WI38 (cell line): ENCODE results near the gene PIEZO1.
A peak's percentile ranks its signal among the peaks of the same experiment; 100 is the strongest.

Experiments used
- H3K4me3 ChIP-seq: 2 replicates; pipeline ENCODE4 v1.5.1; 2011; ENCODE audit warnings: low read depth, mild to moderate bottlenecking, control low read depth, low read length
- CTCF ChIP-seq: IDR thresholded peaks from 2 replicates; pipeline ENCODE4 v1.5.1; 2012; ENCODE audit warnings: low read depth, mild to moderate bottlenecking, control low read depth, low read length

Gene PIEZO1

GRCh38 chr16:88701581-88702370, 83.2 kb downstream of the PIEZO1 start:
- H3K4me3 ChIP-seq, result no peak overlapping the region
- TF ChIP-seq CTCF, result no peak

DNA sequence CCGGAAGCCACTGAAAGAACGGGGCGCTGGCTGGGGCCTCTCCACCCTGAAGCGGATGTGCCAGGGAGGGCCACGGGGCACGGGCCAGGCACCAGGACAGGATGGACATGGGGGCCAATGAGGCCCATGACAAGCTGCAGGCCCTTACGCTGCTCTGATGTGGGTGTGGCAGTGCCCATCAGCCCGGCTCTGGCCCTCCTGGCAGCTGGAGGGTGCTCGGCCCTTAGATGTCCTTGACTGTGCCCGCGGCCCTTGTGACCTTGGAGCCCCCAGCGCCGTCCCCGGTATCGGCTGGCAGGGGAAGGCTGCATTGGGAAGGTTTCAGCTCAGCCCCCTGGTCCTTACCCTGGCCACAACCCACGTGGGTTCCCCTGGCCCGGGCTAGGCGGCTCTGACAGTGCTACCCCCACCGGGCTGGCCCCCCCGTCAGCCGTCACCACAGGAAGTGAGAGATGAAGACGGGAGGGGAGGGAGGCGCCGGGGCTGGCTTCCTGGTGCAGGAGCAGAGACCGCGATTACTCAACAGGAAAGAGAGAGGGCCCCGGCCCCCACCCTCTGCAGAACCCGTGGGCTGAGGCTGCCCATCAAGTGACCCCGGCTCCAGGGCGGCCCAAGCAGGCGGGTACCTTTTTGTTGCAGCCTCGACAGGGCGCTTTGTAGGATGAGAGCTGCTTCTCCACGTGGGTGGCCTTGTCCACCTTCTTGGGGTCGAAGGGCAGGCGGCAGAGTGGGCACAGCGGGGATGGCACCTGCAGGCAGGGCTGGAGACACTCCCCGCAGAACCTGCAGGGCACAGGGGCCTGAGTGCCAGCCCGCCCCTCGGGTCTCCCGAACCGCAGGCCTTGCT, 84.2 kb downstream of the PIEZO1 start:
- no peak for TF ChIP-seq CTCF
- H3K4me3 ChIP-seq, result no peak overlapping the region

DNA sequence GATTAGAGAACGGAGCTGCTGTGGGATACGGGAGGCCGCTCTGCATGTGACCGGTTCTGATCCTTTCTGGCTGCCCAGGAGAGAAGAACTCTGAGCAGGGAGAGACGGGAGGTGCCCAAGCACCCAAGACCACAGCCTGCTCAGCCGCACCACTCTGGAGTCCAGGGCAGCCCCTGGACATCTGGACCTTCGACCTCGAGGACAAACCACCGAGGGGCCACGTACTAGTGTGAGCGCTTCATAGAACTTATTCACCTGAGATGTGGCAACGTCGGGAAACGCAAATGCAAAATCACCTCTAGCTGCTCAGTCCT, 84.7 kb downstream of the PIEZO1 start:
- no peak for TF ChIP-seq CTCF
- no peak overlapping the region for H3K4me3 ChIP-seq

GRCh38 chr16:88699180-88699579, 85.8 kb downstream of the PIEZO1 start:
- TF ChIP-seq CTCF, result no peak
- no peak overlapping the region for H3K4me3 ChIP-seq

DNA sequence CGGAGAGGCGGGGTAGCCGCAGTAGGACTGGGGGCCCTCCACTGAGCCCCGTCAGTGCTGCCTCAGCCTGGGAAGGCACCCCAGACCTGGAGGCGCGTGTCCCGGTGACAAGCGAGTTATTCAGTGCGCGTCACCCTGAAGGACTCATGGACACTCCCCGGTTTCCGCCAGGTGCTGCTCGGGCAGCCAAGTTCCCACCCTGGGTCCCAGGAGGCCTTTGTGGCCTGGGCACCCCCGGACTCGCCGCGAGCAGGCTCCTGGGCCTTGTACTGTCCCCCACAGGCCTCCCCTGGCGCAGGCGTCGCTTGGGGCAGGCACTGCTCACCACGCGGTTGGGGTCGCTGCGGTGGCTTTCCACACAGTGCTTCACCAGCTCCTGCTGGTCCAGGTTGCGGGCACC, 86.4 kb downstream of the PIEZO1 start:
- TF ChIP-seq CTCF, result no peak
- H3K4me3 ChIP-seq, result no peak overlapping the region

DNA sequence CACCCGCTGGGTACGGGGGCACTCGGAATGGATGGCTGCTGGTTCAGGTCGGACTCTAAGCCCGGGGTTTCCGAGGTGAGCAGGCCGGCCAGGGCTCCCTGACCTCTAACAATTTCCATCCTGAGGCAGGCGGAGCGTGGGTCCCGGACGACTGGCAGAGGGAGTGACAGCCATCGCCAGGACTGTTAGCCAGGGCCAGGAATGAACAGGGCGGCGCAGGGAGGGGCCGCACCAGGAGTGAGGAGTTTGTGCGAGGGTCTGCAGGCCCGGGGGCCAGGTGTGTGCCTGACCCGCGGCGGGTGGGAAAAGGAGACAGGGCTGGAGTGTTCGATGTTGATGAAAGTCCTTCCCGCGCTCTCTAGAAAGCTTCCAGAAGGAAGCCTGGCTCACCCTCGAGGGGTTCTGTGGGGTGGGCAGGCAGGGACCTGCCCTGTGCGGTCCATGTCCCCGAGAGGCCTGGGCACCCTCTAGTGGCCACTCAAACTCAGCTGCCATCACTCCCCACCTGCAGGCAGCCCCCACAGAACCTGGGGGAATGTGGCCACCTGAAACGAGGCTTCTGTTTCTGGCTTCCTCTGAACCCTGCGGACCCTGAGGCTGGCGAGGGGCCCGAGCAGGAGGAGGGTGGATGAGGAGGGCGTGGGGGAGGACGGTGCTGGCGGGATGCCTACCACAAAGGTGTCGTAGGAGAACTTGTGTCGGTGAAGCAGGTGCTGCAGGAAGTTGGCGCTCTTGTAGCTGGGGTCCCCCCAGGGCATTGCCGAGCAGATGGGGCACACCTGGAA, 87.0 kb downstream of the PIEZO1 start:
- H3K4me3 ChIP-seq, result no peak overlapping the region
- 0 out of 2 replicates have a peak, but pooled peaks have one; percentile 12 for TF ChIP-seq CTCF
